ENCODE results near the gene RASGRP1. TPM values are rescaled to one million over a fixed set of nuclear protein-coding genes. Genes with fewer than 3 reads are reported as not detected.

Gene RASGRP1
- polyA plus RNA-seq, 1 of the 3 experiments (the other 2 are of a cell fraction): 0.03 TPM

DNA sequence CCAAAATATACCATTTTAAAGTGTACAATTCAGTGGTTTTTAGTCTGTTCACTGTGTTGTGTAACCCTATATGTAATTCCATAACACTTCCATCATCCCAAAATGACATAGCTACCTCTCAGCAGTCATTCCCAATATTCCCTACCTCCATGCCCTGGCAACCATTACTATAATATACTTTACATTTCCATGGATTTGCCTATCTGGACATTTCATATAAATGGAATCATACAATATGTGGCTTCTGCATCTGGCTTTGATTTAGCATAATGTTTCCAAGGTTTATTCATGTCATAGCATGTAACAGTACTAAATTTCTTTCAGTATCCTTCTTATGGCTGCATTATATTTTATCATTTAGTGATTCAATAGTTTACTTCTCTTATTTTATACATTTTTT, 85.3 kb downstream of the RASGRP1 start:
- POLR2A ChIA-PET: no interaction called here
- CTCF ChIA-PET: interaction anchor here (0.6 to 6.9 kb wide), 5 partner anchors 39 to 220 kb away, joined by 3 to 56 read pairs (median 16); partner anchors contain the start of gene RASGRP1
- TF ChIP-seq TCF12 (IDR thresholded peaks at IDR 0.05) (peak; percentile 21; the same call in 1 of the 2 replicates), RXRA (IDR thresholded peaks at IDR 0.05; ENCODE audit: borderline replicate concordance, low read depth) (no peak)
- Histone ChIP-seq H2AFZ (ENCODE audit: low read depth) (no peak overlapping the region), H3K9ac (no peak overlapping the region), H3K36me3 (replicated peaks in 1 of 2; ENCODE audit: control insufficient read depth in 1 of 2, insufficient read depth in 2 of 2, low read length in 1 of 2) (peaks cover 39 to 65% of the 10 kb centered on the region in 2 experiments), H3K9me2 (no peaks in the 10 kb centered on the region), H3K27me3 (ENCODE audit: insufficient read depth) (no peaks in the 10 kb centered on the region), H3K27ac (ENCODE audit: low read depth in 2 of 2, low read length in 1 of 2) (peak overlapping the region in 1 of 2 experiments; percentile 66; a peak in 2 of 4 replicates), H3K79me2 (ENCODE audit: insufficient read depth) (0 out of 2 replicates have a peak, but pooled peaks cover 7% of the 10 kb centered on the region), H4K20me1 (ENCODE audit: insufficient read depth) (no peaks in the 10 kb centered on the region), H3K4me3 (ENCODE audit: low read depth in 2 of 2, low read length in 1 of 2) (no peak overlapping the region; a peak in 1 of 4 replicates), H3K4me2 (no peak overlapping the region), H3K9me3 (no peaks in the 10 kb centered on the region), H3F3A (replicated peaks; ENCODE audit: insufficient read depth) (peaks cover 14% of the 10 kb centered on the region), H3K4me1 (ENCODE audit: control insufficient read depth in 1 of 2, insufficient read depth in 2 of 2, low read depth in 1 of 2, low read length in 1 of 2) (peaks cover 0 to 9% of the 10 kb centered on the region in 2 experiments; a peak in 3 of 4 replicates)
- no peak for DNase-seq

GRCh38 chr15:38477637-38478036, 87.0 kb downstream of the RASGRP1 start:
- 0 out of 2 replicates have a peak, but pooled peaks cover 7% of the 10 kb centered on the region for H3K79me2 ChIP-seq (ENCODE audit: insufficient read depth)
- H3K4me3 ChIP-seq (ENCODE audit: low read depth in 2 of 2, low read length in 1 of 2): no peak overlapping the region
- no peak for DNase-seq
- H3K27me3 ChIP-seq (ENCODE audit: insufficient read depth): no peaks in the 10 kb centered on the region
- no peaks in the 10 kb centered on the region for H3K9me3 ChIP-seq
- ChIA-PET POLR2A (no interaction called here), CTCF (interaction anchor here (0.6 to 6.9 kb wide), 8 partner anchors 14 to 1132 kb away, joined by 3 to 56 read pairs (median 10); partner anchors contain the start of gene RASGRP1)
- H3K27ac ChIP-seq (ENCODE audit: low read depth in 2 of 2, low read length in 1 of 2): no peak overlapping the region
- no peaks in the 10 kb centered on the region for H4K20me1 ChIP-seq (ENCODE audit: insufficient read depth)
- 96% methylated on average over 4 of the region's 4 CpGs for WGBS (ENCODE audit: low lambda C conversion rate)
- H3K4me1 ChIP-seq (ENCODE audit: control insufficient read depth in 1 of 2, insufficient read depth in 2 of 2, low read depth in 1 of 2, low read length in 1 of 2): peaks cover 0 to 9% of the 10 kb centered on the region in 2 experiments; a peak in 3 of 4 replicates
- no peak overlapping the region for H3K4me2 ChIP-seq
- H3K36me3 ChIP-seq (replicated peaks in 1 of 2; ENCODE audit: control insufficient read depth in 1 of 2, insufficient read depth in 2 of 2, low read length in 1 of 2): peaks cover 32 to 72% of the 10 kb centered on the region in 2 experiments
- no peak overlapping the region for H3K9ac ChIP-seq
- H2AFZ ChIP-seq (ENCODE audit: low read depth): no peak overlapping the region
- H3F3A ChIP-seq (replicated peaks; ENCODE audit: insufficient read depth): peaks cover 14% of the 10 kb centered on the region
- no peaks in the 10 kb centered on the region for H3K9me2 ChIP-seq
- TF ChIP-seq RXRA (IDR thresholded peaks at IDR 0.05; ENCODE audit: borderline replicate concordance, low read depth) (no peak), YY1 (IDR thresholded peaks at IDR 0.05; ENCODE audit: low read depth) (no peak), TCF12 (IDR thresholded peaks at IDR 0.05) (no peak)
- TF ChIP-seq, protein P1, sequence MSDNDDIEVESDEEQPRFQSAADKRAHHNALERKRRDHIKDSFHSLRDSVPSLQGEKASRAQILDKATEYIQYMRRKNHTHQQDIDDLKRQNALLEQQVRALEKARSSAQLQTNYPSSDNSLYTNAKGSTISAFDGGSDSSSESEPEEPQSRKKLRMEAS (IDR thresholded peaks at IDR 0.05; ENCODE audit: low read depth): no peak

- ChIA-PET CTCF (interaction anchor here (2.5 to 6.9 kb wide), 4 partner anchors 87 to 223 kb away, joined by 17 to 56 read pairs (median 37); partner anchors contain the start of gene RASGRP1), POLR2A (no interaction called here)
- H3F3A ChIP-seq (replicated peaks; ENCODE audit: insufficient read depth): peaks cover 14% of the 10 kb centered on the region
- 0 out of 2 replicates have a peak, but pooled peaks cover 7% of the 10 kb centered on the region for H3K79me2 ChIP-seq (ENCODE audit: insufficient read depth)
- H3K4me2 ChIP-seq: no peak overlapping the region
- 95% methylated on average over 1 of the region's 1 CpG for WGBS (ENCODE audit: low lambda C conversion rate)
- H3K9me3 ChIP-seq: no peaks in the 10 kb centered on the region
- H2AFZ ChIP-seq (ENCODE audit: low read depth): no peak overlapping the region
- H3K27me3 ChIP-seq (ENCODE audit: insufficient read depth): no peaks in the 10 kb centered on the region
- no peak overlapping the region for H3K9ac ChIP-seq
- no peak for DNase-seq
- no peak overlapping the region for H3K4me3 ChIP-seq (ENCODE audit: low read depth in 2 of 2, low read length in 1 of 2)
- H3K9me2 ChIP-seq: no peaks in the 10 kb centered on the region
- H4K20me1 ChIP-seq (ENCODE audit: insufficient read depth): no peaks in the 10 kb centered on the region
- no peak overlapping the region for H3K27ac ChIP-seq (ENCODE audit: low read depth in 2 of 2, low read length in 1 of 2)
- TF ChIP-seq, protein P2, sequence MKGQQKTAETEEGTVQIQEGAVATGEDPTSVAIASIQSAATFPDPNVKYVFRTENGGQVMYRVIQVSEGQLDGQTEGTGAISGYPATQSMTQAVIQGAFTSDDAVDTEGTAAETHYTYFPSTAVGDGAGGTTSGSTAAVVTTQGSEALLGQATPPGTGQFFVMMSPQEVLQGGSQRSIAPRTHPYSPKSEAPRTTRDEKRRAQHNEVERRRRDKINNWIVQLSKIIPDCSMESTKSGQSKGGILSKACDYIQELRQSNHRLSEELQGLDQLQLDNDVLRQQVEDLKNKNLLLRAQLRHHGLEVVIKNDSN (IDR thresholded peaks at IDR 0.05; ENCODE audit: borderline replicate concordance, low read depth): no peak
- peaks cover 0 to 9% of the 10 kb centered on the region in 2 experiments; a peak in 3 of 4 replicates for H3K4me1 ChIP-seq (ENCODE audit: control insufficient read depth in 1 of 2, insufficient read depth in 2 of 2, low read depth in 1 of 2, low read length in 1 of 2)
- H3K36me3 ChIP-seq (replicated peaks in 1 of 2; ENCODE audit: control insufficient read depth in 1 of 2, insufficient read depth in 2 of 2, low read length in 1 of 2): peaks cover 26 to 64% of the 10 kb centered on the region in 2 experiments
Observed at GRCh38 chr15:38476120-38476519, 88.5 kb downstream of the RASGRP1 start.

Data from SK-N-SH (cell line).